GM12865 (cell line): ENCODE results near the gene SEC61A2.
"Not testable (repeated sequence)": the region's sequence is repeated elsewhere in the genome, so short reads cannot be mapped to it uniquely, and the experiment has no call there.

Experiments
- DNase-seq: peaks from one replicate; pipeline ENCODE4 v3.0.0; 2010; ENCODE audit warnings: low read depth
- H3K4me3 ChIP-seq: 2 replicates; pipeline ENCODE4 v1.5.1; 2011; ENCODE audit warnings: mild to moderate bottlenecking, low read depth, low read length, control low read depth
- CTCF ChIP-seq: IDR thresholded peaks from 2 replicates; pipeline ENCODE4 v1.5.1; 2011; ENCODE audit warnings: low read length, control low read depth, low read depth, inconsistent platforms; ENCODE audit not compliant: insufficient read depth; ENCODE audit errors: missing control alignments

Gene SEC61A2

GRCh38 chr10:12165999-12166775, 36.7 kb downstream of the SEC61A2 start:
- no peak for TF ChIP-seq CTCF
- DNase-seq = no peak
- H3K4me3 ChIP-seq = no peak overlapping the region

- not testable (repeated sequence) for DNase-seq, H3K4me3 ChIP-seq
Measured at GRCh38 chr10:12171512-12171911, 42.0 kb downstream of the SEC61A2 start.

- DNase-seq = no peak
- no peak for TF ChIP-seq CTCF
- no peak overlapping the region for H3K4me3 ChIP-seq
Measured at GRCh38 chr10:12177642-12178041, 48.2 kb downstream of the SEC61A2 start.

- H3K4me3 ChIP-seq = no peak overlapping the region
- no peak for TF ChIP-seq CTCF
- no peak for DNase-seq
Measured at GRCh38 chr10:12179606-12180170, 50.2 kb downstream of the SEC61A2 start.

GRCh38 chr10:12180221-12180974, 50.9 kb downstream of the SEC61A2 start:
- DNase-seq = no peak
- no peak overlapping the region for H3K4me3 ChIP-seq
- TF ChIP-seq CTCF = no peak

GRCh38 chr10:12181065-12181775, 51.7 kb downstream of the SEC61A2 start:
- DNase-seq = peak; percentile 13
- no peak overlapping the region for H3K4me3 ChIP-seq
- no peak for TF ChIP-seq CTCF

GRCh38 chr10:12184165-12184564, 54.7 kb downstream of the SEC61A2 start:
- no peak overlapping the region for H3K4me3 ChIP-seq
- TF ChIP-seq CTCF = no peak
- DNase-seq = no peak
